Measurements from ENCODE around the gene GNL1.

DNA sequence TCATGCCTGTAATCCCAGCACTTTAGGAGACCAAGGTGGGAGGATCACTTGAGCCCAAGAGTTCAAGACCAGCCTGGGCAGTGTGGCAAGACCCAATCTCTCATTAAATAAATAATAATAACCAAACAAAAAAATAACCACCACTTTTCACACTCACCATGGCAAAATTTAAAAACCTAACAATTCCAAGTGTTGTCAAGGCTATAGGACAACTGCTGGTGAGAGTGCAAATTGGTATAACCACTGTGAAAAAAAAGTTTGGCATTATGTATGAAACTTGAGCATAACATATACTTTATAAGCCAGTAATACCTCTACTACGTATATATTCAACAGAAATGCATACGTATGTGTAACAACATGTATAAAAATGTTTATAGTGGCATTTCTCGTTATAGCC lies 4.6 kb upstream of the GNL1 start:
- TF ChIP-seq, protein P1, sequence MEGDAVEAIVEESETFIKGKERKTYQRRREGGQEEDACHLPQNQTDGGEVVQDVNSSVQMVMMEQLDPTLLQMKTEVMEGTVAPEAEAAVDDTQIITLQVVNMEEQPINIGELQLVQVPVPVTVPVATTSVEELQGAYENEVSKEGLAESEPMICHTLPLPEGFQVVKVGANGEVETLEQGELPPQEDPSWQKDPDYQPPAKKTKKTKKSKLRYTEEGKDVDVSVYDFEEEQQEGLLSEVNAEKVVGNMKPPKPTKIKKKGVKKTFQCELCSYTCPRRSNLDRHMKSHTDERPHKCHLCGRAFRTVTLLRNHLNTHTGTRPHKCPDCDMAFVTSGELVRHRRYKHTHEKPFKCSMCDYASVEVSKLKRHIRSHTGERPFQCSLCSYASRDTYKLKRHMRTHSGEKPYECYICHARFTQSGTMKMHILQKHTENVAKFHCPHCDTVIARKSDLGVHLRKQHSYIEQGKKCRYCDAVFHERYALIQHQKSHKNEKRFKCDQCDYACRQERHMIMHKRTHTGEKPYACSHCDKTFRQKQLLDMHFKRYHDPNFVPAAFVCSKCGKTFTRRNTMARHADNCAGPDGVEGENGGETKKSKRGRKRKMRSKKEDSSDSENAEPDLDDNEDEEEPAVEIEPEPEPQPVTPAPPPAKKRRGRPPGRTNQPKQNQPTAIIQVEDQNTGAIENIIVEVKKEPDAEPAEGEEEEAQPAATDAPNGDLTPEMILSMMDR (IDR thresholded peaks at IDR 0.05; ENCODE audit: insufficient read depth, low read length) = no peak
- no peak for TF ChIP-seq GABPA (IDR thresholded peaks at IDR 0.05; ENCODE audit: low read depth)
- TF ChIP-seq, protein P2, sequence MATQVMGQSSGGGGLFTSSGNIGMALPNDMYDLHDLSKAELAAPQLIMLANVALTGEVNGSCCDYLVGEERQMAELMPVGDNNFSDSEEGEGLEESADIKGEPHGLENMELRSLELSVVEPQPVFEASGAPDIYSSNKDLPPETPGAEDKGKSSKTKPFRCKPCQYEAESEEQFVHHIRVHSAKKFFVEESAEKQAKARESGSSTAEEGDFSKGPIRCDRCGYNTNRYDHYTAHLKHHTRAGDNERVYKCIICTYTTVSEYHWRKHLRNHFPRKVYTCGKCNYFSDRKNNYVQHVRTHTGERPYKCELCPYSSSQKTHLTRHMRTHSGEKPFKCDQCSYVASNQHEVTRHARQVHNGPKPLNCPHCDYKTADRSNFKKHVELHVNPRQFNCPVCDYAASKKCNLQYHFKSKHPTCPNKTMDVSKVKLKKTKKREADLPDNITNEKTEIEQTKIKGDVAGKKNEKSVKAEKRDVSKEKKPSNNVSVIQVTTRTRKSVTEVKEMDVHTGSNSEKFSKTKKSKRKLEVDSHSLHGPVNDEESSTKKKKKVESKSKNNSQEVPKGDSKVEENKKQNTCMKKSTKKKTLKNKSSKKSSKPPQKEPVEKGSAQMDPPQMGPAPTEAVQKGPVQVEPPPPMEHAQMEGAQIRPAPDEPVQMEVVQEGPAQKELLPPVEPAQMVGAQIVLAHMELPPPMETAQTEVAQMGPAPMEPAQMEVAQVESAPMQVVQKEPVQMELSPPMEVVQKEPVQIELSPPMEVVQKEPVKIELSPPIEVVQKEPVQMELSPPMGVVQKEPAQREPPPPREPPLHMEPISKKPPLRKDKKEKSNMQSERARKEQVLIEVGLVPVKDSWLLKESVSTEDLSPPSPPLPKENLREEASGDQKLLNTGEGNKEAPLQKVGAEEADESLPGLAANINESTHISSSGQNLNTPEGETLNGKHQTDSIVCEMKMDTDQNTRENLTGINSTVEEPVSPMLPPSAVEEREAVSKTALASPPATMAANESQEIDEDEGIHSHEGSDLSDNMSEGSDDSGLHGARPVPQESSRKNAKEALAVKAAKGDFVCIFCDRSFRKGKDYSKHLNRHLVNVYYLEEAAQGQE (IDR thresholded peaks at IDR 0.05; ENCODE audit: insufficient replicate concordance, low read depth) = no peak
- no peak for TF ChIP-seq POLR2AphosphoS5 (IDR thresholded peaks at IDR 0.05; ENCODE audit: low read depth)
- TF ChIP-seq SPI1 (IDR thresholded peaks at IDR 0.05; ENCODE audit: borderline replicate concordance, low read depth) = no peak
